K562 (cell line): ENCODE measurements around the gene RAB6A. TPM values are rescaled to one million over a fixed set of nuclear protein-coding genes. Genes with fewer than 3 reads are reported as not detected.

ENCODE experiments used
- ATAC-seq: fragments of 200-7000 bp; cut with Tn5 transposase; 3 replicates; pipeline ENCODE4 v1.9.1; 2020; ENCODE audit warnings: moderate library complexity
- BruUV-seq: library from RNA; stranded (reverse); fragments of 400-500 nt; replicated peaks from 2 replicates; lab custom pipeline; 2021; lab: Mats Ljungman, UMichigan
- CTCF ChIA-PET: fragments of 300-600 bp; formaldehyde crosslinking; extraction: SDS; loops from one replicate; lab custom pipeline; 2021; ENCODE audit warnings: low intra/inter-chr PET ratio; lab: Yijun Ruan, JAX
- POLR2A ChIA-PET: fragments of 300-600, 350-650 bp; sonication (Branson Sonifier 250); formaldehyde crosslinking; extraction: SDS; loops from one replicate; lab custom pipeline; 2021; ENCODE audit warnings: antibody characterized with exemption, inconsistent platforms; lab: Yijun Ruan, JAX
- DNase-seq, 4 experiments: peaks; one replicate each; pipeline versions ENCODE4 v3.0.0 to v3.0.0-alpha.2; 2011 to 2018; ENCODE audit warnings: low spot score in 3 of 4, mixed read lengths in 3 of 4; ENCODE audit errors: extremely low read depth in 1 of 4
- FAIRE-seq: peaks from 2 replicates; lab custom pipeline; 2011; peaks lifted over from hg19 to GRCh38; lab: Jason Lieb, UNC
- H2AFZ ChIP-seq: 2 replicates; pipeline ENCODE4 v1.6.0; 2011; ENCODE audit warnings: low read depth, low read length, control low read depth, inconsistent platforms
- H3K27ac ChIP-seq: fragments of 200-600 bp; 3 replicates; pipeline ENCODE4 v1.8.0; 2011; ENCODE audit warnings: low read depth, mild to moderate bottlenecking, control low read depth, inconsistent platforms, low read length, moderate library complexity, mixed read lengths; ENCODE audit errors: extremely low read depth
- H3K27me3 ChIP-seq, 2 experiments: fragments of 300-600 bp in 1 of 2; 2 replicates in 1 of 2; 3 replicates in 1 of 2; pipeline versions ENCODE4 v1.6.0 to v1.8.0; 2011; ENCODE audit warnings: inconsistent platforms in 2 of 2, low read length in 2 of 2, mild to moderate bottlenecking in 1 of 2, mixed read lengths in 1 of 2, moderate library complexity in 1 of 2; ENCODE audit not compliant: control insufficient read depth in 2 of 2, insufficient read depth in 2 of 2
- H3K36me3 ChIP-seq: fragments of 300-600 bp; 3 replicates; pipeline ENCODE4 v1.8.0; 2011; ENCODE audit warnings: mild to moderate bottlenecking, low read length, inconsistent platforms; ENCODE audit not compliant: control insufficient read depth, insufficient read depth
- H3K4me1 ChIP-seq, 2 experiments: fragments of 200-600 bp in 1 of 2; replicated peaks in 1 of 2; 2 replicates in 1 of 2; 3 replicates in 1 of 2; pipeline versions ENCODE4 v1.5.1 to v1.8.0; 2011; ENCODE audit warnings: inconsistent platforms in 2 of 2, low read length in 2 of 2, mild to moderate bottlenecking in 1 of 2, mixed read lengths in 1 of 2, moderate library complexity in 1 of 2; ENCODE audit not compliant: control insufficient read depth in 2 of 2, insufficient read depth in 2 of 2
- H3K4me2 ChIP-seq: 2 replicates; pipeline ENCODE4 v1.6.1; 2011; ENCODE audit warnings: low read length, control low read depth, inconsistent platforms, mixed read lengths; ENCODE audit not compliant: insufficient read depth
- H3K4me3 ChIP-seq: fragments of 200-600 bp; sonication (generic), shearing (Covaris generic); 2 replicates; pipeline ENCODE4 v1.5.1; 2016; ENCODE audit warnings: control low read depth, inconsistent platforms
- H3K79me2 ChIP-seq: fragments of 200-600 bp; 3 replicates; pipeline ENCODE4 v1.8.0; 2011; ENCODE audit warnings: low read length, inconsistent platforms; ENCODE audit not compliant: control insufficient read depth, insufficient read depth
- H3K9ac ChIP-seq, 2 experiments: 2 replicates each; pipeline versions ENCODE4 v1.6.0 to v1.6.1; 2011; ENCODE audit warnings: low read depth in 2 of 2, low read length in 2 of 2, control low read depth in 1 of 2, inconsistent platforms in 1 of 2, mild to moderate bottlenecking in 1 of 2, mixed read lengths in 1 of 2; ENCODE audit not compliant: insufficient read depth in 1 of 2
- H3K9me1 ChIP-seq: one replicate; pipeline ENCODE4 v1.6.0; 2011; ENCODE audit warnings: inconsistent platforms, mild to moderate bottlenecking, low read length, moderate library complexity; ENCODE audit not compliant: control insufficient read depth, insufficient read depth
- H3K9me3 ChIP-seq: replicated peaks from 2 replicates; pipeline ENCODE4 v1.5.1; 2011; ENCODE audit warnings: low read depth, low read length, inconsistent platforms; ENCODE audit not compliant: control insufficient read depth, insufficient read depth
- H4K20me1 ChIP-seq: replicated peaks from 2 replicates; pipeline ENCODE4 v1.6.1; 2011; ENCODE audit warnings: low read length, inconsistent platforms, mixed read lengths; ENCODE audit not compliant: control insufficient read depth, insufficient read depth
- FOXJ2 ChIP-seq: fragments of 200-800 bp; sonication (Bioruptor generic); IDR thresholded peaks from 2 replicates; pipeline ENCODE4 v1.6.1; 2016; ENCODE audit warnings: missing genetic modification characterization, missing compliant biosample characterization
- PTBP1 ChIP-seq: fragments of 200-400 bp; formaldehyde crosslinking; IDR thresholded peaks from 2 replicates; pipeline ENCODE4 v1.6.1; 2017; ENCODE audit warnings: low read depth, low read length
- PYGO2 ChIP-seq: fragments of 450-650 bp; IDR thresholded peaks from 2 replicates; pipeline ENCODE4 v1.6.1; 2016; ENCODE audit warnings: mild to moderate bottlenecking, missing genetic modification characterization, moderate library complexity, missing compliant biosample characterization
- SOX6 ChIP-seq: fragments of 450-650 bp; IDR thresholded peaks from 2 replicates; pipeline ENCODE4 v1.6.1; 2014; ENCODE audit warnings: mild to moderate bottlenecking
- SP1 ChIP-seq: sonication (generic); formaldehyde crosslinking; IDR thresholded peaks from 2 replicates; pipeline ENCODE4 v1.8.1; 2022; ENCODE audit warnings: mild to moderate bottlenecking, missing genetic modification reagents
- ZNF140 ChIP-seq: fragments of 250-450 bp; sonication (Bioruptor Pico); IDR thresholded peaks from 2 replicates; pipeline ENCODE4 v1.8.0; 2021; ENCODE audit warnings: moderate library complexity, mild to moderate bottlenecking, inconsistent platforms
- WGBS: fragments of 100-300 bp; shearing (Covaris generic); methylation state at CpG from one replicate; pipeline ENCODE4 v1.1.6; 2016; ENCODE audit warnings: low coverage, mixed read lengths; ENCODE audit not compliant: insufficient coverage; ENCODE audit errors: missing lambda C conversion rate; 5-methylcytosine and 5-hydroxymethylcytosine counted together
- in situ Hi-C: fragments of 300-500 bp; cut with MboI; formaldehyde crosslinking; loops from 4 replicates; pipeline ENCODE4 v1.15.0; 2018; ENCODE audit warnings: inconsistent platforms, mixed read lengths
- intact Hi-C: fragments of 100-400 bp; cut with micrococcal nuclease; formaldehyde crosslinking; loops from 2 replicates; pipeline ENCODE4 v1.14.2; 2022
- polyA plus RNA-seq, 8 experiments: library from polyadenylated mRNA; depleted of rRNA in 4 of 8; stranded (reverse) in 5 of 8; unstranded in 3 of 8; fragments of >200 nt; fragmentation: Nextera tagmentation in 2 of 8; fragmentation: Illumina TruSeq in 1 of 8; extraction: Ambion mirVana in 2 of 8; extraction: Trizol in 1 of 8; gene quantifications; 2 replicates each; pipeline versions ENCODE4 v1.2.1 to v1.2.3, GENCODE V29; 2011 to 2014; ENCODE audit warnings: inconsistent platforms in 1 of 8, missing spikeins in 1 of 8
- total RNA-seq, 7 experiments: library from RNA; depleted of rRNA in 6 of 7; stranded (reverse); fragments of >200 nt in 6 of 7; fragmentation: Illumina TruSeq in 2 of 7; extraction: Trizol in 2 of 7; gene quantifications; 2 replicates each; pipeline versions ENCODE4 v1.2.1 to v1.2.3, GENCODE V29; 2011 to 2021; ENCODE audit warnings: low replicate concordance in 1 of 7
- TF ChIP-seq, protein P1 (sequence below): fragments of 450-650 bp; formaldehyde crosslinking; IDR thresholded peaks from 2 replicates; pipeline ENCODE4 v1.4.0; 2022; ENCODE audit warnings: missing genetic modification characterization
- TF ChIP-seq, protein P2 (sequence below): sonication (generic); formaldehyde crosslinking; IDR thresholded peaks from 2 replicates; pipeline ENCODE4 v1.8.0; 2023; ENCODE audit warnings: mild to moderate bottlenecking, missing genetic modification reagents
- TF ChIP-seq, protein P3 (sequence below): fragments of 200-800 bp; sonication (Bioruptor generic); IDR thresholded peaks from 2 replicates; pipeline ENCODE4 v1.6.1; 2017; ENCODE audit warnings: missing genetic modification characterization, missing compliant biosample characterization

RAB6A gene
- total and polyA plus RNA-seq, 9 of the 15 experiments (the other 6 are each of a cell fraction or from before 2014, with no cell fraction given) = 14.0 to 95.3 (median 45.4) TPM

DNA sequence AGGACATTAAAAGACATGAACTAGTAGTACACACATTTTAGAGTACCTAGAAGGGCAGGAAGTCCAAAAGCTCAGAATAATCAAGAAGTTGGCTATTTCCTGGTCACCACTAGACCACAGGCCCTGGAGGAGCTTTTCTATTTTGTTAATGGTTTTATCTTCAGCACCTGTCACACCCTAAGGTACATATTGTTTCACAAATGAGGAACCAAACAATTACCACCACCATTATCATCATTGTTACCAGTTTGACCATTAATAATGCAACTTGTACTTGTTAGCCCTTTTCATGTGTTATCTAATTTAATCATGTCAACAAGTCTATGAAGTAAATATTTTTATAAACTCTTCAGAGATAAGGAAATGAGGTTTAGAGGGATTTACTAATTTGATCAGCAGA is 31.7 kb upstream of the RAB6A start:
- in situ Hi-C loops (no loop called here), intact Hi-C loops (no loop called here)
- Histone ChIP-seq H3K9ac (no peak overlapping the region), H4K20me1 (no peaks in the 10 kb centered on the region), H3K27ac (peak overlapping the region; percentile 33; the same call in 1 of the 3 replicates), H3K27me3 (no peaks in the 10 kb centered on the region), H3K4me2 (no peak overlapping the region), H3K4me3 (no peak overlapping the region), H3K36me3 (peaks cover 27% of the 10 kb centered on the region), H3K9me3 (no peaks in the 10 kb centered on the region), H3K4me1 (peaks cover 14 to 17% of the 10 kb centered on the region in 2 experiments), H2AFZ (no peak overlapping the region), H3K9me1 (no peaks in the 10 kb centered on the region), H3K79me2 (peaks cover 46% of the 10 kb centered on the region)
- BruUV-seq = no TSS peak
- CTCF ChIA-PET = no interaction called here
- FAIRE-seq = no peak
- ATAC-seq = no peak
- POLR2A ChIA-PET = interaction anchor here (1.2 kb wide), 2 partner anchors 13 to 36 kb away, joined by 3 read pairs; no protein-coding TSS in a partner anchor
- no peak for DNase-seq
- TF ChIP-seq SOX6 = peak; percentile 64; the same call in 1 of the 2 replicates
- no peak for TF ChIP-seq PYGO2
- TF ChIP-seq, protein P1, sequence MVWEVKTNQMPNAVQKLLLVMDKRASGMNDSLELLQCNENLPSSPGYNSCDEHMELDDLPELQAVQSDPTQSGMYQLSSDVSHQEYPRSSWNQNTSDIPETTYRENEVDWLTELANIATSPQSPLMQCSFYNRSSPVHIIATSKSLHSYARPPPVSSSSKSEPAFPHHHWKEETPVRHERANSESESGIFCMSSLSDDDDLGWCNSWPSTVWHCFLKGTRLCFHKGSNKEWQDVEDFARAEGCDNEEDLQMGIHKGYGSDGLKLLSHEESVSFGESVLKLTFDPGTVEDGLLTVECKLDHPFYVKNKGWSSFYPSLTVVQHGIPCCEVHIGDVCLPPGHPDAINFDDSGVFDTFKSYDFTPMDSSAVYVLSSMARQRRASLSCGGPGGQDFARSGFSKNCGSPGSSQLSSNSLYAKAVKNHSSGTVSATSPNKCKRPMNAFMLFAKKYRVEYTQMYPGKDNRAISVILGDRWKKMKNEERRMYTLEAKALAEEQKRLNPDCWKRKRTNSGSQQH = no peak

DNA sequence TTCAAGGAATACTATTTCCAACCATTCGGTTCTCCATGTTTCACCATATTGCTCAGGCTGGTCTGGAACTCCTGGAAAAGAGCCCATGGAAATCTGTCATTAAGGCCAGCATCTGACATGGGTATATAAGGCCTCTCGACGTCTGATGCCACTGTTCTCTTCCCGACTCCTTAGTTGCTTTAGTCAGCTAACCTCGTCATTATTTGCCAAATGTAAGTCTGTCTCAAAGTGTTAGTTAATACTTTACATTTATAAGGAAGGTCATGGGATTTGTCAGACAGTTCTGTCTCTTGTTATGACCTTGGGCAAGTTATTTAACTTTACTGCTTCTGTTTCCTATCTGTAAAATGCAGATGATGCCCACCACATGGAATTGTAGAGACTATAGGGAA is 28.4 kb upstream of the RAB6A start:
- H3K9ac ChIP-seq = peak overlapping the region; percentile 53 to 97; a peak in 3 of 4 replicates
- BruUV-seq = no TSS peak
- H4K20me1 ChIP-seq = no peaks in the 10 kb centered on the region
- CTCF ChIA-PET = no interaction called here
- DNase-seq (no peak), ATAC-seq (no peak), FAIRE-seq (no peak)
- WGBS = 48% methylated on average over 5 of the region's 5 CpGs
- intact Hi-C loops (loop anchor here (2.0 to 10.0 kb wide), 2 partner anchors 28 to 146 kb away; partner anchors contain the start of gene RAB6A), in situ Hi-C loops (no loop called here)
- H3K36me3 ChIP-seq = peaks cover 15% of the 10 kb centered on the region
- H3K9me1 ChIP-seq = no peaks in the 10 kb centered on the region
- peak overlapping the region; percentile 91 for H3K4me2 ChIP-seq
- H3K79me2 ChIP-seq = peaks cover 56% of the 10 kb centered on the region
- H3K9me3 ChIP-seq = no peaks in the 10 kb centered on the region
- H3K27ac ChIP-seq = peak overlapping the region; percentile 95
- H3K27me3 ChIP-seq = no peaks in the 10 kb centered on the region
- H3K4me3 ChIP-seq = peak overlapping the region; percentile 63
- H2AFZ ChIP-seq = peak overlapping the region; percentile 47
- POLR2A ChIA-PET = interaction anchor here (2.0 to 3.6 kb wide), 3 partner anchors 10 to 29 kb away, joined by 7 to 37 read pairs (median 22); partner anchors contain the start of gene RAB6A
- H3K4me1 ChIP-seq = peaks cover 8 to 25% of the 10 kb centered on the region in 2 experiments
- TF ChIP-seq PTBP1 = no peak
- TF ChIP-seq FOXJ2 (tag) = 0 out of 2 replicates have a peak, but pooled peaks have one; percentile 35
- TF ChIP-seq, protein P2, sequence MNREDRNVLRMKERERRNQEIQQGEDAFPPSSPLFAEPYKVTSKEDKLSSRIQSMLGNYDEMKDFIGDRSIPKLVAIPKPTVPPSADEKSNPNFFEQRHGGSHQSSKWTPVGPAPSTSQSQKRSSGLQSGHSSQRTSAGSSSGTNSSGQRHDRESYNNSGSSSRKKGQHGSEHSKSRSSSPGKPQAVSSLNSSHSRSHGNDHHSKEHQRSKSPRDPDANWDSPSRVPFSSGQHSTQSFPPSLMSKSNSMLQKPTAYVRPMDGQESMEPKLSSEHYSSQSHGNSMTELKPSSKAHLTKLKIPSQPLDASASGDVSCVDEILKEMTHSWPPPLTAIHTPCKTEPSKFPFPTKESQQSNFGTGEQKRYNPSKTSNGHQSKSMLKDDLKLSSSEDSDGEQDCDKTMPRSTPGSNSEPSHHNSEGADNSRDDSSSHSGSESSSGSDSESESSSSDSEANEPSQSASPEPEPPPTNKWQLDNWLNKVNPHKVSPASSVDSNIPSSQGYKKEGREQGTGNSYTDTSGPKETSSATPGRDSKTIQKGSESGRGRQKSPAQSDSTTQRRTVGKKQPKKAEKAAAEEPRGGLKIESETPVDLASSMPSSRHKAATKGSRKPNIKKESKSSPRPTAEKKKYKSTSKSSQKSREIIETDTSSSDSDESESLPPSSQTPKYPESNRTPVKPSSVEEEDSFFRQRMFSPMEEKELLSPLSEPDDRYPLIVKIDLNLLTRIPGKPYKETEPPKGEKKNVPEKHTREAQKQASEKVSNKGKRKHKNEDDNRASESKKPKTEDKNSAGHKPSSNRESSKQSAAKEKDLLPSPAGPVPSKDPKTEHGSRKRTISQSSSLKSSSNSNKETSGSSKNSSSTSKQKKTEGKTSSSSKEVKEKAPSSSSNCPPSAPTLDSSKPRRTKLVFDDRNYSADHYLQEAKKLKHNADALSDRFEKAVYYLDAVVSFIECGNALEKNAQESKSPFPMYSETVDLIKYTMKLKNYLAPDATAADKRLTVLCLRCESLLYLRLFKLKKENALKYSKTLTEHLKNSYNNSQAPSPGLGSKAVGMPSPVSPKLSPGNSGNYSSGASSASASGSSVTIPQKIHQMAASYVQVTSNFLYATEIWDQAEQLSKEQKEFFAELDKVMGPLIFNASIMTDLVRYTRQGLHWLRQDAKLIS (CRISPR knock-in tag) = 0 out of 2 replicates have a peak, but pooled peaks have one; percentile 63
- TF ChIP-seq ZNF140 (CRISPR knock-in tag) = no peak
- TF ChIP-seq, protein P3, sequence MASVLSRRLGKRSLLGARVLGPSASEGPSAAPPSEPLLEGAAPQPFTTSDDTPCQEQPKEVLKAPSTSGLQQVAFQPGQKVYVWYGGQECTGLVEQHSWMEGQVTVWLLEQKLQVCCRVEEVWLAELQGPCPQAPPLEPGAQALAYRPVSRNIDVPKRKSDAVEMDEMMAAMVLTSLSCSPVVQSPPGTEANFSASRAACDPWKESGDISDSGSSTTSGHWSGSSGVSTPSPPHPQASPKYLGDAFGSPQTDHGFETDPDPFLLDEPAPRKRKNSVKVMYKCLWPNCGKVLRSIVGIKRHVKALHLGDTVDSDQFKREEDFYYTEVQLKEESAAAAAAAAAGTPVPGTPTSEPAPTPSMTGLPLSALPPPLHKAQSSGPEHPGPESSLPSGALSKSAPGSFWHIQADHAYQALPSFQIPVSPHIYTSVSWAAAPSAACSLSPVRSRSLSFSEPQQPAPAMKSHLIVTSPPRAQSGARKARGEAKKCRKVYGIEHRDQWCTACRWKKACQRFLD (CRISPR knock-in tag) = 0 out of 2 replicates have a peak, but pooled peaks have one; percentile 35
- peak; percentile 33; the same call in 1 of the 2 replicates for TF ChIP-seq SP1
